A673 (cell line): ENCODE measurements around the gene ZNF799. TPM values are rescaled to one million over a fixed set of nuclear protein-coding genes. Genes with fewer than 3 reads are reported as not detected.
"Not testable (repeated sequence)": the region's sequence is repeated elsewhere in the genome, so short reads cannot be mapped to it uniquely, and the experiment has no call there.

Experiments used
- BruUV-seq: library from RNA; stranded (reverse); fragments of 400-500 nt; replicated peaks from 2 replicates; lab custom pipeline; 2021; lab: Mats Ljungman, UMichigan
- CTCF ChIA-PET: fragments of 300-600 bp; sonication (Branson Sonifier 250); formaldehyde crosslinking; loops from one replicate; lab custom pipeline; 2022; ENCODE audit warnings: antibody characterized with exemption; lab: Charles Lee
- POLR2A ChIA-PET: fragments of 300-600 bp; sonication (Branson Sonifier 250); formaldehyde crosslinking; loops from one replicate; lab custom pipeline; 2022; ENCODE audit warnings: antibody characterized with exemption; ENCODE audit not compliant: low non-redundant PET; lab: Charles Lee
- DNase-seq: peaks from one replicate; pipeline ENCODE4 v3.0.0-alpha.2; 2015; ENCODE audit warnings: low spot score
- H3K27ac ChIP-seq: fragments of 200-600 bp; sonication (generic); 2 replicates; pipeline ENCODE4 v1.5.1; 2016; ENCODE audit warnings: mixed run types, low read depth, mild to moderate bottlenecking, mixed read lengths, antibody characterized with exemption, low read length; ENCODE audit not compliant: poor library complexity, severe bottlenecking
- H3K27me3 ChIP-seq: fragments of 200-600 bp; sonication (generic); replicated peaks from 2 replicates; pipeline ENCODE4 v1.6.1; 2017; ENCODE audit warnings: mixed run types, low read depth, mild to moderate bottlenecking, mixed read lengths, antibody characterized with exemption, low read length; ENCODE audit not compliant: insufficient read depth, poor library complexity
- H3K36me3 ChIP-seq: fragments of 200-600 bp; sonication (generic); 2 replicates; pipeline ENCODE4 v1.6.1; 2016; ENCODE audit warnings: mixed run types, mild to moderate bottlenecking, mixed read lengths, antibody characterized with exemption, low read length; ENCODE audit not compliant: insufficient read depth, poor library complexity, severe bottlenecking
- H3K4me1 ChIP-seq: fragments of 200-600 bp; sonication (generic); 2 replicates; pipeline ENCODE4 v1.6.1; 2017; ENCODE audit warnings: mixed run types, mild to moderate bottlenecking, mixed read lengths, antibody characterized with exemption, low read length; ENCODE audit not compliant: insufficient read depth, poor library complexity, severe bottlenecking
- H3K4me3 ChIP-seq: fragments of 200-600 bp; sonication (generic); 2 replicates; pipeline ENCODE4 v1.5.1; 2016; ENCODE audit warnings: low read depth, mixed run types, mild to moderate bottlenecking, mixed read lengths, low read length; ENCODE audit not compliant: poor library complexity, severe bottlenecking
- H3K9me3 ChIP-seq: fragments of 200-600 bp; sonication (generic); 2 replicates; pipeline ENCODE4 v1.6.1; 2016; ENCODE audit warnings: mixed run types, low read depth, mild to moderate bottlenecking, mixed read lengths, antibody characterized with exemption, low read length; ENCODE audit not compliant: poor library complexity, severe bottlenecking
- CTCF ChIP-seq: fragments of 300-800, 200-600 bp; sonication (generic); conservative IDR thresholded peaks from 2 replicates; pipeline ENCODE4 v1.5.1; 2017; ENCODE audit warnings: low read depth, mild to moderate bottlenecking, antibody characterized with exemption, low read length, moderate library complexity, mixed read lengths
- EZH2 ChIP-seq: fragments of 200-600 bp; sonication (generic); IDR thresholded peaks from 2 replicates; pipeline ENCODE4 v1.6.1; 2017; ENCODE audit warnings: borderline replicate concordance, low read depth, mild to moderate bottlenecking, mixed read lengths, antibody characterized with exemption, low read length; ENCODE audit not compliant: poor library complexity, severe bottlenecking
- intact Hi-C: fragments of 100-400 bp; cut with micrococcal nuclease; formaldehyde crosslinking; loops from one replicate; pipeline ENCODE4 v1.10.0; 2022; ENCODE audit not compliant: unreplicated experiment
- total RNA-seq: library from RNA; stranded (reverse); gene quantifications from 2 replicates; pipeline ENCODE4 v1.2.3, GENCODE V29; 2021

ZNF799 gene
- total RNA-seq, 1 experiment from 2014 or later: 2.8 TPM

DNA sequence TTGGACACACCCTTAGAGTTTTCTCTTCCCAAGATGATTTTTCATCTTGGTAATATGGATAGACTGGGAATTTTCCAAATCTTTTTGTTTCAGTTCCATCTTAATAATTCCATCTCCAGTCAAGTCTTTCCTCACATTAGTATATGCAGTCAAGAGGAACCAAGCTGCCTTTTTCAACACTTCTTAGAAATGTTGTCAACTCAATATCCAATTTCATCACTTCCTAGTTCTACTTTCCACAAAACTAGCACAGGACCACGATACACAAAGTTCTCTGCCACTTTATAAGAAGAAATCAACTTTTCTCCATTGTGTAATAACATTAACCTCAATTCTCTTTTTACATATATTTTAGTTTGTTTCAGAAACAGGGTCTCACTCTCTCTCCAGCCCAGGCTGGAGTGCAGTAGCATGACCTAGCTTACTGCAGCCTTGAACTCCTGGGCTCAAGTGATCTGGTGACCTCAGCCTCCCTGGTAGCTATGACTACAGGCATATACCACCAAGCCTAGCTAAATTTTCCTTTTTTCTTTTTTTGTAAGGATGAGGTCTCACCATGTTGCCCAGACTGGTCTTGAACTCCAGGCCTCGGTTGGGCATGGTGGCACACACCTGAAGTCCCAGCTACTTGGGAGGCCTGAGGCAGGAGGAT is 24.3 kb upstream of the ZNF799 start:
- H3K27me3 ChIP-seq: no peaks in the 10 kb centered on the region
- no peaks in the 10 kb centered on the region for H3K4me1 ChIP-seq
- BruUV-seq: no TSS peak
- DNase-seq: no peak
- TF ChIP-seq EZH2: no peak
- TF ChIP-seq CTCF: no peak
- H3K4me3 ChIP-seq: no peak overlapping the region
- intact Hi-C loops: no loop called here
- CTCF ChIA-PET: no interaction called here
- peaks cover 6% of the 10 kb centered on the region for H3K9me3 ChIP-seq
- H3K27ac ChIP-seq: no peak overlapping the region
- POLR2A ChIA-PET: no interaction called here
- no peaks in the 10 kb centered on the region for H3K36me3 ChIP-seq

- BruUV-seq, POLR2A ChIA-PET, H3K27me3 ChIP-seq, H3K9me3 ChIP-seq, H3K27ac ChIP-seq, H3K4me1 ChIP-seq, H3K36me3 ChIP-seq, CTCF ChIA-PET, H3K4me3 ChIP-seq, DNase-seq, intact Hi-C loops: not testable (repeated sequence)
These were observed 16.2 kb upstream of the ZNF799 start for GRCh38 chr19:12417273-12417672.

GRCh38 chr19:12411893-12412292 is 10.8 kb upstream of the ZNF799 start:
- CTCF ChIA-PET: no interaction called here
- TF ChIP-seq EZH2 (no peak), CTCF (no peak)
- BruUV-seq: no TSS peak

DNA sequence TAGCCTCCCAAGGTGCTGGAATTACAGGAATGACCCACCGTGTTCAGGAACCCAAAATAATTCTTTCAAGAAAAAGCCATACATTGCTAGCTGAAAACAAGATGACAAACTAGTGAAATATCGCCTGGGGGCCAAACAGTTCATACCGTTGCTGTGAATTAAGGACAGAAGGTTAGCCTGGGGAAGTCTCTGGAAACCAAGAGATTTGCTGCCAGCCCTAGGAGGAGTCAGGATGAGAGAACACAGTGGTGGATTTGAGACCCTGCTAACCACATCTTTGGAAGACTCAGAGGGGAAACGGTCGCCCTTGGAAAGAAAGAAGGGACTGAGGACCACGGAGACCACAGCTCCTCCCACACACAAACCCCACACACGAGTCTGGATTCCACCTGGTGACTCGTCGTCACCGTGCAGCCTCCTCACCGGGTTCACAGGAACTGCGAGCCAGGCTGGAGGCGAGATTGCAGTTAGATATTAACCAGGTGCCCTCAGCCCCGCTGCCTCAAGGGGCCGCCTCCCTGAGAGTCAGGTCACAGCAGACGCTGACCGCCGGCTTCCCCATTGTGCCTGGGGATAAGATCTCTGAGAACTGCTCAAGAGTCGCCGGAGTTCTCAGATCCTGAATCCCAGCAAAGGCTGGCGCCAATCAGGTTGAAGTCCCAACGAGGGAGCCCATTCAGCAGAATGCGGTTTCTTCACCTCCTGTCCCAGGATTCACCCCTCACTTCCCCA is 1.0 kb downstream of the ZNF799 start:
- CTCF ChIA-PET: interaction anchor here (0.6 kb wide), 1 partner anchor 96 kb away, joined by 4 read pairs; no protein-coding TSS in a partner anchor
- H3K4me3 ChIP-seq: peak overlapping the region; percentile 84
- H3K9me3 ChIP-seq, DNase-seq, POLR2A ChIA-PET, H3K4me1 ChIP-seq, H3K27me3 ChIP-seq, intact Hi-C loops, H3K36me3 ChIP-seq, H3K27ac ChIP-seq: not testable (repeated sequence)
- BruUV-seq: TSS peak; percentile 18

More at GRCh38 chr19:12411893-12412292, 10.8 kb upstream of the ZNF799 start:
- intact Hi-C loops: no loop called here
- no peak for DNase-seq
- Histone ChIP-seq H3K36me3 (no peaks in the 10 kb centered on the region), H3K9me3 (no peaks in the 10 kb centered on the region), H3K4me3 (no peak overlapping the region), H3K27me3 (no peaks in the 10 kb centered on the region), H3K4me1 (no peaks in the 10 kb centered on the region), H3K27ac (no peak overlapping the region)
- POLR2A ChIA-PET: no interaction called here

DNA sequence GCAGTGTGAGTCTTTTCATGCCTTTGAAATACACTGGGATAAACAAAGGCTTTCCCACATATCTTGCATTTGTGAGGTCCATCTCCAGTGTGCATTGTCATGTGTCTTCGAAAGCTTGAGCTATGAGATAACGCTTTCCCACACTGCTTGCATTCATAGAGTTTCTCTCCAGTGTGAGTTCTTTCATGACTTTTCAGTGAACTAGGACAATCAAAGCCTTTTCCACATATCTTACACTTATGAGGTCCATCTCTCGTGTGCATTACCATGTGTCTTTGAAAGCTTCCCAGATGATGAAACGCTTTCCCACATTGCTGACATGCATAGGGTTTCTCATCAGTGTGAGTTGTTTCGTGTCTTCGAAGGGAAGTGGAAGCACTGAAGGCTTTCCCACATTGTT is 9.9 kb downstream of the ZNF799 start:
- POLR2A ChIA-PET, CTCF ChIA-PET, H3K4me3 ChIP-seq, H3K27ac ChIP-seq, BruUV-seq, H3K27me3 ChIP-seq, intact Hi-C loops, H3K4me1 ChIP-seq, H3K9me3 ChIP-seq, H3K36me3 ChIP-seq, DNase-seq: not testable (repeated sequence)

GRCh38 chr19:12386365-12386764 is 14.7 kb downstream of the ZNF799 start:
- DNase-seq, H3K27ac ChIP-seq, H3K9me3 ChIP-seq, CTCF ChIA-PET, H3K36me3 ChIP-seq, POLR2A ChIA-PET, BruUV-seq, H3K4me1 ChIP-seq, intact Hi-C loops, H3K4me3 ChIP-seq, H3K27me3 ChIP-seq: not testable (repeated sequence)
